Fibroblast of lung (primary cell): ENCODE measurements around the gene ZFTA. TPM values are rescaled to one million over a fixed set of nuclear protein-coding genes. Genes with fewer than 3 reads are reported as not detected.
A peak's percentile ranks its signal among the peaks of the same experiment; 100 is the strongest.

ENCODE experiments used
- DNase-seq, 2 donors: peaks; one replicate each; pipeline versions ENCODE4 v3.0.0 to v3.0.0-alpha.2; 2010; ENCODE audit warnings: low read depth in 2 of 2
- H2AFZ ChIP-seq: 2 replicates; pipeline ENCODE4 v1.5.1; 2012; ENCODE audit warnings: low read length, control low read depth, inconsistent platforms
- H3K27ac ChIP-seq: 2 replicates; pipeline ENCODE4 v1.5.1; 2011; ENCODE audit warnings: low read length, control low read depth; ENCODE audit not compliant: insufficient read depth
- H3K27me3 ChIP-seq: 2 replicates; pipeline ENCODE4 v1.5.1; 2011; ENCODE audit warnings: mild to moderate bottlenecking, low read length; ENCODE audit not compliant: control insufficient read depth, insufficient read depth
- H3K36me3 ChIP-seq: 2 replicates; pipeline ENCODE4 v1.5.1; 2011; ENCODE audit warnings: low read length; ENCODE audit not compliant: control insufficient read depth, insufficient read depth
- H3K4me1 ChIP-seq: 2 replicates; pipeline ENCODE4 v1.5.1; 2011; ENCODE audit warnings: low read length; ENCODE audit not compliant: control insufficient read depth, insufficient read depth; ENCODE audit errors: extremely low read depth
- H3K4me2 ChIP-seq: 2 replicates; pipeline ENCODE4 v1.5.1; 2011; ENCODE audit warnings: low read length, control low read depth; ENCODE audit not compliant: insufficient read depth; ENCODE audit errors: extremely low read depth
- H3K4me3 ChIP-seq, 4 experiments: fragments of 200-600 bp in 1 of 4; sonication (generic) in 1 of 4; replicated peaks in 1 of 4; 2 replicates each; pipeline ENCODE4 v1.5.1; 2011 to 2016; ENCODE audit warnings: low read length in 4 of 4, low read depth in 3 of 4, mild to moderate bottlenecking in 3 of 4, control low read depth in 2 of 4, inconsistent platforms in 1 of 4, mixed read lengths in 1 of 4; ENCODE audit not compliant: insufficient read depth in 1 of 4; ENCODE audit errors: control extremely low read depth in 1 of 4
- H3K79me2 ChIP-seq: 2 replicates; pipeline ENCODE4 v1.5.1; 2012; ENCODE audit warnings: mild to moderate bottlenecking, low read length, inconsistent platforms; ENCODE audit not compliant: control insufficient read depth, insufficient read depth
- H3K9ac ChIP-seq: 2 replicates; pipeline ENCODE4 v1.5.1; 2011; ENCODE audit warnings: mild to moderate bottlenecking, low read length, control low read depth; ENCODE audit not compliant: insufficient read depth
- H3K9me3 ChIP-seq: 2 replicates; pipeline ENCODE4 v1.5.1; 2012; ENCODE audit warnings: low read depth, low read length; ENCODE audit not compliant: control insufficient read depth, insufficient read depth
- H4K20me1 ChIP-seq: 2 replicates; pipeline ENCODE4 v1.5.1; 2011; ENCODE audit warnings: low read length; ENCODE audit not compliant: control insufficient read depth, insufficient read depth; ENCODE audit errors: extremely low read depth
- EZH2 ChIP-seq: IDR thresholded peaks from 2 replicates; pipeline ENCODE4 v1.5.1; 2012; ENCODE audit warnings: low read length, control low read depth, mild to moderate bottlenecking; ENCODE audit errors: missing control alignments
- polyA plus RNA-seq, 2 donors: library from polyadenylated mRNA; depleted of rRNA in 1 of 2; stranded (reverse) in 1 of 2; unstranded in 1 of 2; fragments of >200 nt; gene quantifications; 2 replicates each; pipeline ENCODE4 v1.2.1, GENCODE V29; 2011 to 2012; ENCODE audit warnings: missing spikeins in 1 of 2
- total RNA-seq: library from RNA; depleted of rRNA; stranded (reverse); fragments of >200 nt; gene quantifications from 2 replicates; pipeline ENCODE4 v1.2.1, GENCODE V29; 2014
- TF ChIP-seq, protein P1 (sequence below), 2 donors: IDR thresholded peaks in 1 of 2; conservative IDR thresholded peaks in 1 of 2; 1 replicate in 1 of 2; 2 replicates in 1 of 2; pipeline ENCODE4 v1.5.1; 2011 to 2012; ENCODE audit warnings: low read length in 2 of 2, control low read depth in 1 of 2, inconsistent platforms in 1 of 2, low read depth in 1 of 2, mild to moderate bottlenecking in 1 of 2

Gene ZFTA
- total and polyA plus RNA-seq, 2 donors (not counting 1 experiment from before 2014, with no cell fraction given), result 5.4 to 12.9 TPM

DNA sequence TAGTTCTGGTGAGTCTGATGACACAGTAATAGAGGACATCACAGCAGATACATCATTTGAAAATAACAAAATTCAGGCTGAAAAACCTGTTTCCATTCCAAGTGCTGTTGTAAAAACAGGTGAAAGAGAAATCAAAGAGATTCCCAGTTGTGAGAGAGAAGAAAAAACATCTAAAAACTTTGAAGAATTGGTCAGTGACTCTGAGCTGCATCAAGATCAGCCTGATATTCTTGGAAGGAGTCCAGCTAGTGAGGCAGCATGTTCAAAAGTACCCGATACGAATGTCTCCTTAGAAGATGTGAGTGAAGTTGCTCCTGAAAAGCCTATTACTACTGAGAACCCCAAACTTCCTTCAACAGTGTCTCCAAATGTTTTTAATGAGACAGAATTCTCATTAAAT is 48.6 kb downstream of the ZFTA start:
- H3K4me2 ChIP-seq, result no peak overlapping the region
- peak; percentile 43 to 66 for DNase-seq

GRCh38 chr11:63719001-63719400 is 49.6 kb downstream of the ZFTA start:
- Histone ChIP-seq H3K4me1 (no peaks in the 10 kb centered on the region), H3K27me3 (no peaks in the 10 kb centered on the region), H3K36me3 (no peaks in the 10 kb centered on the region), H3K79me2 (peaks cover 14% of the 10 kb centered on the region), H4K20me1 (no peaks in the 10 kb centered on the region), H3K4me3 (no peak overlapping the region), H2AFZ (no peak overlapping the region), H3K9me3 (no peaks in the 10 kb centered on the region), H3K27ac (no peak overlapping the region), H3K4me2 (no peak overlapping the region), H3K9ac (no peak overlapping the region)
- no peak for DNase-seq
- TF ChIP-seq, protein P1, sequence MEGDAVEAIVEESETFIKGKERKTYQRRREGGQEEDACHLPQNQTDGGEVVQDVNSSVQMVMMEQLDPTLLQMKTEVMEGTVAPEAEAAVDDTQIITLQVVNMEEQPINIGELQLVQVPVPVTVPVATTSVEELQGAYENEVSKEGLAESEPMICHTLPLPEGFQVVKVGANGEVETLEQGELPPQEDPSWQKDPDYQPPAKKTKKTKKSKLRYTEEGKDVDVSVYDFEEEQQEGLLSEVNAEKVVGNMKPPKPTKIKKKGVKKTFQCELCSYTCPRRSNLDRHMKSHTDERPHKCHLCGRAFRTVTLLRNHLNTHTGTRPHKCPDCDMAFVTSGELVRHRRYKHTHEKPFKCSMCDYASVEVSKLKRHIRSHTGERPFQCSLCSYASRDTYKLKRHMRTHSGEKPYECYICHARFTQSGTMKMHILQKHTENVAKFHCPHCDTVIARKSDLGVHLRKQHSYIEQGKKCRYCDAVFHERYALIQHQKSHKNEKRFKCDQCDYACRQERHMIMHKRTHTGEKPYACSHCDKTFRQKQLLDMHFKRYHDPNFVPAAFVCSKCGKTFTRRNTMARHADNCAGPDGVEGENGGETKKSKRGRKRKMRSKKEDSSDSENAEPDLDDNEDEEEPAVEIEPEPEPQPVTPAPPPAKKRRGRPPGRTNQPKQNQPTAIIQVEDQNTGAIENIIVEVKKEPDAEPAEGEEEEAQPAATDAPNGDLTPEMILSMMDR (conservative IDR thresholded peaks at IDR 0.05 in 1 of 2, IDR thresholded peaks at IDR 0.05 in 1 of 2; ENCODE audit: low read depth in 1 of 2, low read length in 2 of 2), result no peak
- TF ChIP-seq EZH2, result no peak

More for the DNA sequence above, 48.6 kb downstream of the ZFTA start:
- H2AFZ ChIP-seq, result no peak overlapping the region
- H3K4me1 ChIP-seq, result no peaks in the 10 kb centered on the region
- H3K9me3 ChIP-seq, result no peaks in the 10 kb centered on the region
- no peak overlapping the region for H3K4me3 ChIP-seq
- H4K20me1 ChIP-seq, result no peaks in the 10 kb centered on the region
- no peak overlapping the region for H3K9ac ChIP-seq
- H3K27me3 ChIP-seq, result no peaks in the 10 kb centered on the region
- no peak overlapping the region for H3K27ac ChIP-seq
- TF ChIP-seq, protein P1 (conservative IDR thresholded peaks at IDR 0.05 in 1 of 2, IDR thresholded peaks at IDR 0.05 in 1 of 2; ENCODE audit: low read depth in 1 of 2, low read length in 2 of 2), result no peak
- TF ChIP-seq EZH2, result no peak
- no peaks in the 10 kb centered on the region for H3K36me3 ChIP-seq
- peaks cover 12% of the 10 kb centered on the region for H3K79me2 ChIP-seq

Other genes starting within 250 kb of the ZFTA start
- 85.7 and 108 TPM in 2 replicates for gene PLAAT4, start 232.0 kb downstream of the ZFTA start, total RNA-seq
- 47.4 and 69.1 TPM in 2 replicates for gene PLAAT4, start 232.0 kb downstream of the ZFTA start, polyA plus RNA-seq
- gene PLAAT2, start 205.4 kb downstream of the ZFTA start, total RNA-seq, result not detected in 2 replicates
- not detected in 2 replicates for gene PLAAT2, start 205.4 kb downstream of the ZFTA start, polyA plus RNA-seq
- 32.1 and 45.4 TPM in 2 replicates for gene PLAAT3, start 154.3 kb downstream of the ZFTA start, total RNA-seq
- 11.4 and 40.9 TPM in 2 replicates for gene PLAAT3, start 154.3 kb downstream of the ZFTA start, polyA plus RNA-seq
- gene ATL3, start 97.4 kb downstream of the ZFTA start, total RNA-seq, result 120 and 147 TPM in 2 replicates
- 89.5 and 111 TPM in 2 replicates for gene ATL3, start 97.4 kb downstream of the ZFTA start, polyA plus RNA-seq
- gene RTN3, start 87.3 kb downstream of the ZFTA start, total RNA-seq, result 67.8 and 93.3 TPM in 2 replicates
- gene RTN3, start 87.3 kb downstream of the ZFTA start, polyA plus RNA-seq, result 158 and 167 TPM in 2 replicates
- 10.7 and 10.8 TPM in 2 replicates for gene SPINDOC, start 44.7 kb upstream of the ZFTA start, total RNA-seq
- gene SPINDOC, start 44.7 kb upstream of the ZFTA start, polyA plus RNA-seq, result 10.9 and 13.9 TPM in 2 replicates
- gene MARK2, start 70.3 kb upstream of the ZFTA start, total RNA-seq, result 5.4 and 6.4 TPM in 2 replicates
- 12.3 and 16.8 TPM in 2 replicates for gene MARK2, start 70.3 kb upstream of the ZFTA start, polyA plus RNA-seq
- 4.1 and 5.6 TPM in 2 replicates for gene RCOR2, start 148.4 kb upstream of the ZFTA start, total RNA-seq
- 1.8 and 3.9 TPM in 2 replicates for gene RCOR2, start 148.4 kb upstream of the ZFTA start, polyA plus RNA-seq
- 7.2 and 9.2 TPM in 2 replicates for gene NAA40, start 170.2 kb upstream of the ZFTA start, total RNA-seq
- 19.1 and 19.7 TPM in 2 replicates for gene NAA40, start 170.2 kb upstream of the ZFTA start, polyA plus RNA-seq
- 255 and 409 TPM in 2 replicates for gene COX8A, start 205.8 kb upstream of the ZFTA start, total RNA-seq
- gene COX8A, start 205.8 kb upstream of the ZFTA start, polyA plus RNA-seq, result 200 and 330 TPM in 2 replicates
- gene OTUB1, start 217.7 kb upstream of the ZFTA start, total RNA-seq, result 36.5 and 37.8 TPM in 2 replicates
- 113 and 154 TPM in 2 replicates for gene OTUB1, start 217.7 kb upstream of the ZFTA start, polyA plus RNA-seq